ENCODE results near the gene TBC1D12. TPM values are rescaled to one million over a fixed set of nuclear protein-coding genes. Genes with fewer than 3 reads are reported as not detected.

Gene TBC1D12
- total RNA-seq, 1 experiment from 2014 or later, result 1.6 TPM

- TF ChIP-seq EZH2 (IDR thresholded peaks at IDR 0.05; ENCODE audit: borderline replicate concordance, low read depth, low read length, poor library complexity, severe bottlenecking) (no peak), CTCF (conservative IDR thresholded peaks at IDR 0.05; ENCODE audit: low read depth, low read length) (no peak)
- intact Hi-C loops (cut with micrococcal nuclease; ENCODE audit: unreplicated experiment), result no loop called here
- Histone ChIP-seq H3K4me3 (ENCODE audit: low read depth, low read length, poor library complexity, severe bottlenecking) (no peak overlapping the region), H3K36me3 (ENCODE audit: insufficient read depth, low read length, poor library complexity, severe bottlenecking) (no peaks in the 10 kb centered on the region), H3K27ac (ENCODE audit: low read depth, low read length, poor library complexity, severe bottlenecking) (no peak overlapping the region), H3K27me3 (replicated peaks; ENCODE audit: insufficient read depth, low read depth, low read length, poor library complexity) (no peaks in the 10 kb centered on the region), H3K9me3 (ENCODE audit: low read depth, low read length, poor library complexity, severe bottlenecking) (no peaks in the 10 kb centered on the region), H3K4me1 (ENCODE audit: insufficient read depth, low read length, poor library complexity, severe bottlenecking) (no peaks in the 10 kb centered on the region)
- no peak for DNase-seq (ENCODE audit: low spot score)
- BruUV-seq (replicated peaks), result no TSS peak
- ChIA-PET CTCF (no interaction called here), POLR2A (ENCODE audit: low non-redundant PET) (no interaction called here)
Measured at GRCh38 chr10:94489107-94489506, 86.8 kb downstream of the TBC1D12 start.

GRCh38 chr10:94489976-94490788 lies 87.8 kb downstream of the TBC1D12 start:
- no peak for DNase-seq (ENCODE audit: low spot score)
- Histone ChIP-seq H3K27me3 (replicated peaks; ENCODE audit: insufficient read depth, low read depth, low read length, poor library complexity) (no peaks in the 10 kb centered on the region), H3K36me3 (ENCODE audit: insufficient read depth, low read length, poor library complexity, severe bottlenecking) (no peaks in the 10 kb centered on the region), H3K27ac (ENCODE audit: low read depth, low read length, poor library complexity, severe bottlenecking) (no peak overlapping the region), H3K4me1 (ENCODE audit: insufficient read depth, low read length, poor library complexity, severe bottlenecking) (no peaks in the 10 kb centered on the region), H3K9me3 (ENCODE audit: low read depth, low read length, poor library complexity, severe bottlenecking) (no peaks in the 10 kb centered on the region), H3K4me3 (ENCODE audit: low read depth, low read length, poor library complexity, severe bottlenecking) (no peak overlapping the region)
- BruUV-seq (replicated peaks), result no TSS peak
- ChIA-PET POLR2A (ENCODE audit: low non-redundant PET) (no interaction called here), CTCF (no interaction called here)
- TF ChIP-seq CTCF (conservative IDR thresholded peaks at IDR 0.05; ENCODE audit: low read depth, low read length) (no peak), EZH2 (IDR thresholded peaks at IDR 0.05; ENCODE audit: borderline replicate concordance, low read depth, low read length, poor library complexity, severe bottlenecking) (no peak)
- intact Hi-C loops (cut with micrococcal nuclease; ENCODE audit: unreplicated experiment), result no loop called here

- no TSS peak for BruUV-seq (replicated peaks)
- no peaks in the 10 kb centered on the region for H3K36me3 ChIP-seq (ENCODE audit: insufficient read depth, low read length, poor library complexity, severe bottlenecking)
- no peak for TF ChIP-seq CTCF (conservative IDR thresholded peaks at IDR 0.05; ENCODE audit: low read depth, low read length)
- TF ChIP-seq EZH2 (IDR thresholded peaks at IDR 0.05; ENCODE audit: borderline replicate concordance, low read depth, low read length, poor library complexity, severe bottlenecking), result no peak
- no peaks in the 10 kb centered on the region for H3K9me3 ChIP-seq (ENCODE audit: low read depth, low read length, poor library complexity, severe bottlenecking)
- intact Hi-C loops (cut with micrococcal nuclease; ENCODE audit: unreplicated experiment), result no loop called here
- H3K4me1 ChIP-seq (ENCODE audit: insufficient read depth, low read length, poor library complexity, severe bottlenecking), result no peaks in the 10 kb centered on the region
- no peak for DNase-seq (ENCODE audit: low spot score)
- ChIA-PET POLR2A (ENCODE audit: low non-redundant PET) (no interaction called here), CTCF (no interaction called here)
- H3K27ac ChIP-seq (ENCODE audit: low read depth, low read length, poor library complexity, severe bottlenecking), result no peak overlapping the region
- no peak overlapping the region for H3K4me3 ChIP-seq (ENCODE audit: low read depth, low read length, poor library complexity, severe bottlenecking)
- no peaks in the 10 kb centered on the region for H3K27me3 ChIP-seq (replicated peaks; ENCODE audit: insufficient read depth, low read depth, low read length, poor library complexity)
Measured at GRCh38 chr10:94490789-94491039, 88.4 kb downstream of the TBC1D12 start.

Data from A673 (cell line).